Activated naive CD8-positive, alpha-beta T cell treated with anti-CD3 and anti-CD28 coated beads for 36 hours (primary cell): ENCODE measurements around the gene ETF1. TPM values are rescaled to one million over a fixed set of nuclear protein-coding genes. Genes with fewer than 3 reads are reported as not detected.

Experiments used
- DNase-seq: peaks from one replicate; pipeline ENCODE4 v3.0.0; 2021
- H3K27ac Mint-ChIP-seq: one replicate; pipeline ENCODE4 v1.8.0; 2022; ENCODE audit warnings: mild to moderate bottlenecking, moderate library complexity, mixed read lengths
- H3K27me3 Mint-ChIP-seq: one replicate; pipeline ENCODE4 v1.8.0; 2022; ENCODE audit warnings: mild to moderate bottlenecking, mixed read lengths
- H3K36me3 Mint-ChIP-seq: one replicate; pipeline ENCODE4 v1.8.0; 2021; ENCODE audit warnings: mild to moderate bottlenecking, mixed read lengths
- H3K4me1 Mint-ChIP-seq: one replicate; pipeline ENCODE4 v1.8.0; 2021; ENCODE audit warnings: mixed read lengths
- H3K4me3 Mint-ChIP-seq: one replicate; pipeline ENCODE4 v1.8.0; 2022; ENCODE audit warnings: mild to moderate bottlenecking, moderate library complexity, mixed read lengths
- H3K9me3 Mint-ChIP-seq: one replicate; pipeline ENCODE4 v1.8.0; 2022; ENCODE audit warnings: mixed read lengths
- total RNA-seq, 2 experiments: library from RNA; stranded (reverse); gene quantifications; one replicate each; pipeline ENCODE4 v1.2.3, GENCODE V29; 2021

Gene ETF1
- total RNA-seq, 2 experiments from 2014 or later = 256 TPM

DNA sequence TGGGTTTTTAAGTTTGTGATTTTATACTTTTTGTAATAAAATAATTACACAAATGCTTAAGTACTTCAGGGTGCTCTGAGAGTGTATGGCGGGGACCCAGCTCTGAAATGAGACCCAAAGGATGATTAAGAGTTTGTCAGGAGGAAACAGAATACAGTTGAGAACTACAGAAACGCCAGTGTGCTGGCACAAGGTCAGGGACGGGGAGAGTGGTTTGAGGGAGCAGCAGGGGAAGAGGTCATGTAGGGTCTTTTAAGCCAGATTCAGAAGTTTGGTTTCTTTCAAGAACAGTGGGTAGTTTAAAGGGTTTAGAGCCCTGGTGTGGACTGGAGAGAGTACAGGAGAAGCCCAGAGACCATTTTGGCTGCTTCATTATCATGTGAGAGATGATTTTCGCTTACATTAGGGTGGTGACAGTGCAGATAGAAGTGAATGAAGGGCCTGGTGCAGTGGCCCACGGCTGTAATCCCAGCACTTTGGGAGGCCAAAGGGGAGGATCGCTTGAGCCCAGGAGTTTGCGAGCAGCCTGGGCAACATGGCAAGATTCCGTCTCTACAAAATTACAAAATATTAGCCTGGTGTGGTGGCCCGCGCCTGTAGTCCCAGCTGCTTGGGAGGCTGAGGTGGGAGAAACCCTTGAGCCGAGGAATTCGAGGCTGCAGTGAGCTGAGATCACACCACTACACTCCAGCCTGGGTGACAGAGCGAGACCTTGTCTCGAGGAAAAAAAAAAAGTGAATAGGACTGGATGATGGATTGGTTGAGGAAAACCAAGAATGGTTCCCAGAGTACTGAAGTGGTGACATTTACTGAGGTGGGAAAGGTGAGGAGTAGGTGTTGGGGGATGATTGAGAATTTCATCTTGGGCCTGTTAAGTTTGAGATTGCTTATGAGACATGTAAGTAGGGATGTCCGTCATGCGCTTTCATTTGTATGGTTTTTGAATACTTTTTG, 1.4 kb upstream of the ETF1 start:
- peak overlapping the region; percentile 100 for H3K27ac Mint-ChIP-seq
- H3K36me3 Mint-ChIP-seq = peaks cover 44% of the 10 kb centered on the region
- H3K27me3 Mint-ChIP-seq = no peaks in the 10 kb centered on the region
- H3K9me3 Mint-ChIP-seq = no peaks in the 10 kb centered on the region
- peaks cover 52% of the 10 kb centered on the region for H3K4me1 Mint-ChIP-seq
- H3K4me3 Mint-ChIP-seq = peak overlapping the region; percentile 100
- DNase-seq = no peak

DNA sequence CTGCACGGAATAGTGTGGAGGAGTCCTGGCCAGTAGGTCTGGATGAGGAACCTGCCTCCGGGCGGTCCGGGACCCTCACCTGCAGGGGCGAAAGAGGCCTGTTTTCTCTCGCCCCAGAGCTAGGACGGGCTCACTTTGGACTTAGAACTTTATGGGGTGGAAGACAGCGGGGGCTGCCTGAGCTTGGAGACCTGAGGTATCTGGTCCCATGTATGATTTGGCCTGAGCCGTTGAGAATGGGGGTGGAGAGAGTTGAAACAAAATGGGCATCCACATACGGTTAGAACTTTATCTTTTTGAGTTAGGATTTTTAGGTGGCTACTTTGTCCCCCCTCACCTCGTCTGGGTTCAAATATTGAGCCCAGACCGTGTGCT, 681 bp upstream of the ETF1 start:
- peak overlapping the region; percentile 100 for H3K27ac Mint-ChIP-seq
- no peaks in the 10 kb centered on the region for H3K9me3 Mint-ChIP-seq
- peaks cover 57% of the 10 kb centered on the region for H3K4me1 Mint-ChIP-seq
- peak overlapping the region; percentile 100 for H3K4me3 Mint-ChIP-seq
- DNase-seq = peak; percentile 80
- H3K27me3 Mint-ChIP-seq = no peaks in the 10 kb centered on the region
- peaks cover 49% of the 10 kb centered on the region for H3K36me3 Mint-ChIP-seq

DNA sequence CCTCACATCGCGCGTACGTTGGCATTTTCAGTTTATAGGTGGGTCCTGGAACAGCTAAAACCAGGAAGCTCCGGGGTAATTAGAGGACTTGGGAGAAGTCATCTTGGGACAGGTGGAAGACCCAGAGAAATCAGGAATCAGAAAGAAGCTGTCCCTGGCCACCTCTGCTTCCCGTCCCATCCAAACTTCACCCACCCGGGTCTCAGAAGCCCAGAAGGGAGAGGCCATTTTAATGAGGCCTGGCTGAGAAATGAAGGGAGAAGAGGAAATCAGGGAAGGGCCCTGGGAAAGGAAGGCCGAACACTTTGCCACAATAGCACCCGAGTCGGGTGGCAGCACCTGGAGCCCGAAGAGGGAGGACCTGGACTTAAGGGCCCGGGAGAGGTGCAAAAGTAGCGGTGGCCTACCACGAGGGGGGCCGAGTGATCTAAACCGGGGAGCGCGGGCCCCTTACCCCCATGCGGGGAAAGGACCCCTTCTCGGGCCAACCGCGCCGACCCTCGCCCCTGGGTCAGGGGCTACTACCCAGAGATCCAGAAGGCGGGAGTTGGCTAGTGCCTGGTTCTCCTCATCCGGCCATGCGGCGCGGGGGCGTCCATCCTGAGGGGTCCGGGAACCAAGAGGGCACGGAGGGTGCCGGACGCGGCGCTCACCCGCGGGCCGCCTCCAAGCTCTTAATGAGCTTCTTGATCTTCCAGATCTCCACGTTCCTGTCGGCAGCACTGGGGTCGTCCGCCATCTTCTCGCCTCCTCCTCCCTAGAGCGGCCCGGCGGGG, 668 bp downstream of the ETF1 start:
- peaks cover 56% of the 10 kb centered on the region for H3K36me3 Mint-ChIP-seq
- peaks cover 56% of the 10 kb centered on the region for H3K4me1 Mint-ChIP-seq
- peak overlapping the region; percentile 100 for H3K4me3 Mint-ChIP-seq

DNA sequence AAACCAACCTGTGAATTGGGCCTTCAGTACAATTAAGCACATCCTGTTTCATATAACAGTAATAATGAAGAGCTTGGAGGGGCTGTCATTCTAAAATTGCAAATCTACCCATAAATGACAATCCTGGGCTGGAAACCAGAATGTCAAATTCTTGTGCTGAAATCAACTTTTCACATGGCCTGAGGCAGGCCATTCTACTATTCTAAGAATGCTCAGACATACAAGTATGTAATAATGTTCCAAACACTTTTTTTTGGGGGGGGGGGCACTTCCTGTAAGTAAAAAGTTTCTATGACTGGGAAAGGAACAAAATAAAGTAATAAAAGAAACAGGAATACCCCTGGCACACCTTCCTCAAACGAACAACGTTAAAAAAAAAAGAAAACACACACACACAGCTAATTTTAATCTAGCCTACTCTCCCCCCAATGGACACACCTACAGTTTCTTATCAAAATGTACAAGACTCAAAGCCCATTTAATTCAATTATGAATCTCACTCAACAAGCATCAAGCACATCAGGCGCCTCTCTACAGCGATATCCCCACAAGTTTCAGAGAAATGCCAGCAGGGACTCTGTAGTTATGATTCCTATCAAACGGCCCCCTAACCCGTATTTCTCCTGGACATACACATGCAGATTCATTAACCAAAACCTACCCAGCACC, 1.4 kb downstream of the ETF1 start:
- Mint-ChIP-seq H3K36me3 (peaks cover 61% of the 10 kb centered on the region), H3K4me1 (peaks cover 59% of the 10 kb centered on the region)

More for the DNA sequence above, 668 bp downstream of the ETF1 start:
- Mint-ChIP-seq H3K9me3 (no peaks in the 10 kb centered on the region), H3K27me3 (no peaks in the 10 kb centered on the region), H3K27ac (peak overlapping the region; percentile 100)
- DNase-seq = no peak

DNA sequence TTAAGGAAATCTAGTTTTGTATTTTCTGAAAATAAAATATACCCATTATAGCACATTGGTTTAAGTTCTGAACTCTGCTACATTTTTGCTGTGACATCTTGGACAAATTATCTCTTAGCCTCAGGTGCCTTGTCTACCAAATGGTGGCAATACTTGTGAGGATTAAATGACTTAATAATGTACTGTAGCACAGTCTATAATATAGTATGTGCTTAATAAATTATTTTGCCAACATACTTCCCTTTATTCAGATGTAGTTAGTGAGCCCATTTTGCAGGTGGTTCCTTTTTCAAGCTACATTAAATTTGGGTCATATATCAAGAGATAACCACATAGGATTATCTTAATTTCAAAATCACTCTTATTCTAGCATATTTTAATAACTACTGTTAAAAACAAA, 3.2 kb downstream of the ETF1 start:
- peak overlapping the region; percentile 48 for H3K4me3 Mint-ChIP-seq
- DNase-seq = no peak
- no peak overlapping the region for H3K27ac Mint-ChIP-seq
- no peaks in the 10 kb centered on the region for H3K9me3 Mint-ChIP-seq
- peaks cover 55% of the 10 kb centered on the region for H3K4me1 Mint-ChIP-seq
- H3K36me3 Mint-ChIP-seq = peaks cover 65% of the 10 kb centered on the region
- no peaks in the 10 kb centered on the region for H3K27me3 Mint-ChIP-seq

More for the DNA sequence above, 1.4 kb downstream of the ETF1 start:
- peak overlapping the region; percentile 100 for H3K27ac Mint-ChIP-seq
- no peaks in the 10 kb centered on the region for H3K27me3 Mint-ChIP-seq
- peak overlapping the region; percentile 100 for H3K4me3 Mint-ChIP-seq
- no peaks in the 10 kb centered on the region for H3K9me3 Mint-ChIP-seq
- no peak for DNase-seq

DNA sequence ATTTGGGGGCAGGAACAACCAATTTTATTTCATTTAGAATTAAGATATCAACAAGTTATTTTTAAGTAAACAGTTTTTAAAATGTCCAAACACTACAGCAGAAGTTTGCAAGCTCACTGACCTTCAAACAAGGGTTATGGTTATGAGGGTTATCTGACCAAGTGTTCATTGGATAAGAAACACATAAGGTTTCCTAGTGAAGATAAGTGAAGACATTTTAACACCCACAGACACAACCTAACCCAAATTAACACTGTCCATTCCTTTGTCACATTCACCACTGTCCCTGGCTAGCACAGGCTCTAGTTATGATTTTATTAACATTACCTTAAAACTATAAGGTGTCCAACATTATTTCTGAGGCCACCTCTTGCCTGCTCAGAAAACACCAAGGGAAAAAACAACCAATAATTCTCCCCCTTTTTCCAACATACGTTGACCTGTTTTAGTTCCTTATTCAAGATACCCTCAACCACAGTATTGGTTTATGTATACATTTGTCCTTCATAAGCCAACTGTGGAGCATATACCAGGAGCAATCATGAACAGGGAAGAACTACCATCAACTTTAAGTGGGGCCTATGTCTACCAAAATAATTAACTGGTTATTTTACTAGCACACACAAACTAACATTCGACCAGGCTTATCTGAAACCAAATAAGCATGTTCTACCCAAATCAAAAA, 4.0 kb downstream of the ETF1 start:
- Mint-ChIP-seq H3K4me1 (peaks cover 54% of the 10 kb centered on the region), H3K27ac (peak overlapping the region; percentile 31), H3K4me3 (no peak overlapping the region), H3K9me3 (no peaks in the 10 kb centered on the region), H3K36me3 (peaks cover 63% of the 10 kb centered on the region), H3K27me3 (no peaks in the 10 kb centered on the region)
- no peak for DNase-seq

DNA sequence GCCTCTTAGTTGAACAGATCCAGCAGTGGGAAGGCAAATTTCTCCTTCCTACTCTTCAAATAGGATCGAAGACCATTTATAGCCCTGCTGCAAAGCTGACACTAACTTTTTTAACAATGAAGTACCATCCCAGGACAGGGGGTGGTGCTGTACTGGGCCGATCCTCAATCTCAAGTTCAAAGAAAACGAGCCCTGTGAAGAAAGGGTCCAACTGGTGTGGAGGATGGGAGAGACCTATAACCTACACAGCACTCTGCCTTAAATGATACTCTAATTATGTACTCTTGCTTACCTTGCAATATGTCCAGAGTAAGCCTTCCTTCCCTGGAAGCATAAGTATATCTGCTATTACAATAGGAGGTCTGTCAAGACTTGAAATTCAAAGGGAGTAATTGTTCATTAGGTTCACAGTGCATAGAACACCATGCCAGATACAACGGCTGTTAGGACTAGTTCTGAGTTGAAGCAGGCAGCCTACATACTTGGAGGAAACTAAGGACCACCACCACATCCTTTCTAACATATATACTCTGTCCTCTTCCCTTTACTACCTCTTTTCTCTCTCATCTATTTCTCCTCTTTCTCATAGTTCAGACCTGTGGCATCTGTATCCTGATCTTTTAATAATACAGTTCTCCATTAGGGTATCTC, 6.2 kb downstream of the ETF1 start:
- Mint-ChIP-seq H3K27ac (peak overlapping the region; percentile 49), H3K4me3 (no peak overlapping the region), H3K36me3 (peaks cover 66% of the 10 kb centered on the region), H3K9me3 (no peaks in the 10 kb centered on the region), H3K4me1 (peaks cover 61% of the 10 kb centered on the region), H3K27me3 (no peaks in the 10 kb centered on the region)
- DNase-seq = no peak

DNA sequence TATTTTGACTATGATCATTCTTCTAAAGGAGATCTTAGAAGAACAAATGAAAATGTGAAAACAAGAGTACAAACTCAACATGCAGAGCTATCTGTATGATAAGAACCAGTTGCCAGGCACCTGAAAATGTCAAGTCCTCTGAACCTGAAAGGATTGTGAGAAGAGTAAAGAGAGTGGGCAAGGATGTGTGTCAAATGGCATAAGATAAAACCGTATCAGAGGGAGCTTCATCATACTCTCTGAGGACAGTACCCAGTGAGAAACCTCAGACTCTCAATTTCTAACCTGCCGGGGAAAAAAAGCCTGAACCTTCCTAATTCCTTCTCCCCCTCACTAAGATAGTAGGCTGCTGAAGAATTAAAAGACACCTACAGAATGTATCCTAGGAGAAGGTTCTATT, 6.8 kb downstream of the ETF1 start:
- Mint-ChIP-seq H3K9me3 (no peaks in the 10 kb centered on the region), H3K4me1 (peaks cover 60% of the 10 kb centered on the region), H3K27me3 (no peaks in the 10 kb centered on the region), H3K4me3 (no peak overlapping the region), H3K27ac (no peak overlapping the region), H3K36me3 (peaks cover 65% of the 10 kb centered on the region)
- no peak for DNase-seq

DNA sequence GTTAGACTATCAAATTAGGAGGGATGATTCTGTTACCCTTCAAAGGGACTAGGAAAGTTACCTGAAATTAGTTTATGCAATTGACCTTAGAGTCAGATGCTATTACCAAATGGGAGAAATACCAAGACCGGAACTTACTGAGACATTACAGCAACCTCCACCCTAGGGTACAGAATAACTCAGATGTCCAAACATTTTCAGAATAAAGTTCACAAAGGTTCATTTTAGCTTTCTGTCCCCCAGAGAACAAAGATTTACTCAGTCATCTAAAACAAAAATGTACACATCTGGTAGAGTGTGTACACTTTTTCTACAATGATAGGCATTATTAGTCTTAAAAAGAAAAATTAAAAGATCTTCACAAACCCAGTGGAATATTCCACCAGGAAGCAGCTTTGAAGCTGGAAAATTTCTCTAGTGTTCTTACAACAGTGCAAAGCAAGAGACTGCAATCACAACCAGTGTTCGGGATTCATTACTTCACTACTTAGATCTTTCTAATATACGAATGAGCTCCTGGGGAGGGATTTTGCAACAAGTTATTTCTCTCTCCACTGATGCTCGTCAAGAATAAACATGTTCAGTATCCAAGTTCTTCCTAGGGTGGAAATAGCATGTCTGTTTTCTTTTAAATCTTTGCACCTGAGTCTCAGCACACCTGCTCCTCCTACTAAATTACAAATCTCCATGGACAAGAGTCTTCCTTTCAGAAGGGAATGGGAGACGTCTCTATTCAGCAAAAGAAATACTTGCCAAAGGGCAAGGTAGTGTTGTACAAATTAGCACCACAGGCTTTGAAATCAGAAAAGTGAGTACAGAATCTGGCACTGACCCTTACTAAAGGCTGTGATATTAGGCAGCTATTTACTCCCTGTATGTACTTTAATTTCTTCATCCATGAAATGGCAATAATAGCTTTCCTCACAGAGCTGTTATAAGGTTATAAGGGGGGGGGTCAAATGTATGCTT, 8.8 kb downstream of the ETF1 start:
- Mint-ChIP-seq H3K4me1 (peaks cover 57% of the 10 kb centered on the region), H3K36me3 (peaks cover 65% of the 10 kb centered on the region), H3K4me3 (no peak overlapping the region), H3K9me3 (no peaks in the 10 kb centered on the region), H3K27me3 (no peaks in the 10 kb centered on the region), H3K27ac (no peak overlapping the region)
- no peak for DNase-seq

DNA sequence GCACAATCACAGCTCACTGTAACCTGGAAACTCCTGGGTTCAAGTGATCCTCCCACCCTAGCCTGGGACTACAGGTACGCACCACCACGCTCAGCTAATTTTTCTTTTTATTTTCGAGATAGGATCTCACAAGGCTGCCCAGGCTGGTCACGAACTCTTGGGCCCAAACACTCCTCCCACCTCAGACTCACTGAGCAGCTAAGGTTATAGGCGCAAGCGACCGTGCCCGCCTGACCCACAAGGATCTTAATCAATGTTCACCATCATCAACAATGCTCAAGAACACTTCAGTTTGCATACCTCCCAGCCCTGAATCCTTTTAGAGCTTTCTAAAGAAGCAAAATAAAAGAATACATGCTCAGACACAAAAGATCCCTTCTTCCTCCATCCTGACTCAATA, 13.2 kb downstream of the ETF1 start:
- H3K9me3 Mint-ChIP-seq = no peaks in the 10 kb centered on the region
- H3K4me1 Mint-ChIP-seq = peaks cover 57% of the 10 kb centered on the region
- no peak overlapping the region for H3K4me3 Mint-ChIP-seq
- H3K27ac Mint-ChIP-seq = no peak overlapping the region
- H3K36me3 Mint-ChIP-seq = peaks cover 46% of the 10 kb centered on the region
- H3K27me3 Mint-ChIP-seq = no peaks in the 10 kb centered on the region
- no peak for DNase-seq

DNA sequence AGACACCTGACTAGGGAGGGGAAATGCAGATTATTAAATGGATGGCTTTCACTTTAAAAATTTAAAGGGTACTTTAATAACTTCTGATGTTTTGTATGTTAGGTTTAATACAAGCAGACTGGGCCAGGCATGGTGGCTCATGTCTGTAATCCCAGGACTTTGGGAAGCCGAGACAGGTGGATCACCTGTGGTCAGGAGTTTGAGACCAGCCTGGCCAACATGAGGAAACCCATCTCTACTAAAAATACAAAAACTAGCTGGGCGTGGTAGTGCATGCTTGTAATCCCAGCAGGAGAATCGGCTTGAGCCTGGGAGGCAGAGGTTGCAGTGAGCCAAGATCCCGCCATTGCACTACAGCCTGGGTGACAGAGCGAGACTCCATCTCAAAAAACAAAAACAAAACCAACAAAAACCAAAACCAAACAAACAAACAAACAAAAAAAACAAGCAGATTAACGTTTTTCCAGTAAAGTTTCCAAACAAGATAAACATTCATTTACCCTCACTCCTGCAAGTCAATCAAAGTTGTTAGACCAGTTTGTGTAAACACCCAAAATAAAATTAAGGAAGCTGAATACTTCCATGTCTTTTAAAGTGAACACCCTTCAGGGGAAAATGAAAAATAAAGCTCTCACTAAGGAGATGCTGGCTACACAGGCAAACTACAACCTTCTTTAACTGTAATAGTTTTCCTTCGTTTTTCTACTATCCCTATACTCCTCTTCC, 14.1 kb downstream of the ETF1 start:
- H3K27ac Mint-ChIP-seq = no peak overlapping the region
- H3K4me3 Mint-ChIP-seq = no peak overlapping the region
- H3K36me3 Mint-ChIP-seq = peaks cover 41% of the 10 kb centered on the region
- H3K27me3 Mint-ChIP-seq = no peaks in the 10 kb centered on the region
- peaks cover 50% of the 10 kb centered on the region for H3K4me1 Mint-ChIP-seq
- no peak for DNase-seq
- no peaks in the 10 kb centered on the region for H3K9me3 Mint-ChIP-seq

DNA sequence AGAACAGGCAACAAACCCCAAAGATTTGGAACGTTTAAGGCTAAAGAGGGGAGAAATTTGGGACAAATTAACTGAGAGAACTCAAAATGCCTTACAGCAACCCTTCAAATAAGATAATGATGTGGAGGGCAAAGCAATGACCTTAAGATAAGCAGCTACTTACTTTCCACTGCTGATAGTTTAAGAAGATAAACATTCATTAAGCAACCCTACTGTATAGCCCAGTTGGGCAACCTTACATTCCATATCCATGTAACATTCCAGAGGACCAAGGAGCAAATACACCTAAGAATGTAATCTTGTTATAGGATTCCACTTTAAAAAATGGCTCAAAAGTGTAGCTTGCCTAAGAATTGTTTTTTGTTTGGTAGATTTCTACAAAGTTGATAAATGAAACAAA, 14.8 kb downstream of the ETF1 start:
- Mint-ChIP-seq H3K27ac (no peak overlapping the region), H3K9me3 (no peaks in the 10 kb centered on the region), H3K4me1 (peaks cover 52% of the 10 kb centered on the region), H3K36me3 (peaks cover 38% of the 10 kb centered on the region), H3K4me3 (no peak overlapping the region), H3K27me3 (no peaks in the 10 kb centered on the region)
- DNase-seq = no peak

DNA sequence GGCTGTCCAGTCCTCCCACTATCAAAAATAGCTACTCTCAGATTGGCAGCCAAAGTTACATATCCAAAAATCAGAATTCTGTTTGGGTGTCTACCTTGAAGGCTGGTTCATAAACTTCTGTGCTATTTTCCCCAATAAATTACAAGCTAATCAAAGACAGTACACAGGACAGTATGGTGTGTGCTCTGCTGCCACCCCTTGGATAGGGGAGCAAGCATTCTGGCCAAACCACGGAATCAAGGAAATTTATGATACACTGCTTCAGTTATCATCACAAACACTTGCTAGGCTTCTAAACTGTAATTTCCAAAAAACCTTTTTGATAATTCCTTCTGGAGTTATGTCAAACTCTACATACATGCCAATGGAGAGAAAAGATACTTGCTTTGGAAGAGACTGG, 15.9 kb downstream of the ETF1 start:
- no peaks in the 10 kb centered on the region for H3K9me3 Mint-ChIP-seq
- DNase-seq = no peak
- H3K27me3 Mint-ChIP-seq = no peaks in the 10 kb centered on the region
- peaks cover 33% of the 10 kb centered on the region for H3K36me3 Mint-ChIP-seq
- H3K4me1 Mint-ChIP-seq = peaks cover 56% of the 10 kb centered on the region
- no peak overlapping the region for H3K4me3 Mint-ChIP-seq
- H3K27ac Mint-ChIP-seq = no peak overlapping the region
